ENCODE measurements around the gene EBI3.

EBI3 gene

DNA sequence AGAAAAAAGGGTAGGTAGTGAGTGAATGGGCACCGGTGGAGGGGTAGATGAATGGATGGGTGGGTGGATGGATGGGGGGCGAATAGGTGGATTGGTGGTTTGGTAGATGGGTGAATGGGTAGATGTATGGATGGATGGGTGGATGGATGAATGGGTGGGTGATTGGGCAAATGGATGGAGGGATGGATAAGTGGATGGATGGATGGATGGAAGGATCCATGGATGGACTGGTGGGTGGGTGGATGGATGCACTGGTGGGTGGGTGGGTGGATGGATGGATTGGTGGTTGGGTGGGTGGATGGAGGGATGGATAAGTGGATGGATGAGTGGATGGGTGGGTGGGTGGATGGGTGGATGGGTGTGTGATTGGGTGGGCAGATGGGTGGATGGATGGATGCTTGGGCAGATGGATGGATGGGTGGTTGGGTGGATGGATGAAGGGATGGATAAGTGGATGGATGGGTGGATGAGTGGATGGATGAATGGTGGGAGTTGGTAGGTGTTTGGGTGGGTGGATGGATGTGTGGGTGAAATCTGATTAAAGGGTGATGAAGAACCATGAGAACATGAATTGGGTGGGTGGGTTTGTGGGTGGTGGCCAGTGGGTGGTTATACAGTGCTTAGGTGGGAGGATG is 44.5 kb upstream of the EBI3 start:
- TF ChIP-seq SIN3A (IDR thresholded peaks at IDR 0.05; ENCODE audit: borderline replicate concordance, insufficient read depth, low read length) (no peak), TAF1 (IDR thresholded peaks at IDR 0.05; ENCODE audit: borderline replicate concordance, insufficient read depth, low read length) (no peak)
- TF ChIP-seq, protein P1, sequence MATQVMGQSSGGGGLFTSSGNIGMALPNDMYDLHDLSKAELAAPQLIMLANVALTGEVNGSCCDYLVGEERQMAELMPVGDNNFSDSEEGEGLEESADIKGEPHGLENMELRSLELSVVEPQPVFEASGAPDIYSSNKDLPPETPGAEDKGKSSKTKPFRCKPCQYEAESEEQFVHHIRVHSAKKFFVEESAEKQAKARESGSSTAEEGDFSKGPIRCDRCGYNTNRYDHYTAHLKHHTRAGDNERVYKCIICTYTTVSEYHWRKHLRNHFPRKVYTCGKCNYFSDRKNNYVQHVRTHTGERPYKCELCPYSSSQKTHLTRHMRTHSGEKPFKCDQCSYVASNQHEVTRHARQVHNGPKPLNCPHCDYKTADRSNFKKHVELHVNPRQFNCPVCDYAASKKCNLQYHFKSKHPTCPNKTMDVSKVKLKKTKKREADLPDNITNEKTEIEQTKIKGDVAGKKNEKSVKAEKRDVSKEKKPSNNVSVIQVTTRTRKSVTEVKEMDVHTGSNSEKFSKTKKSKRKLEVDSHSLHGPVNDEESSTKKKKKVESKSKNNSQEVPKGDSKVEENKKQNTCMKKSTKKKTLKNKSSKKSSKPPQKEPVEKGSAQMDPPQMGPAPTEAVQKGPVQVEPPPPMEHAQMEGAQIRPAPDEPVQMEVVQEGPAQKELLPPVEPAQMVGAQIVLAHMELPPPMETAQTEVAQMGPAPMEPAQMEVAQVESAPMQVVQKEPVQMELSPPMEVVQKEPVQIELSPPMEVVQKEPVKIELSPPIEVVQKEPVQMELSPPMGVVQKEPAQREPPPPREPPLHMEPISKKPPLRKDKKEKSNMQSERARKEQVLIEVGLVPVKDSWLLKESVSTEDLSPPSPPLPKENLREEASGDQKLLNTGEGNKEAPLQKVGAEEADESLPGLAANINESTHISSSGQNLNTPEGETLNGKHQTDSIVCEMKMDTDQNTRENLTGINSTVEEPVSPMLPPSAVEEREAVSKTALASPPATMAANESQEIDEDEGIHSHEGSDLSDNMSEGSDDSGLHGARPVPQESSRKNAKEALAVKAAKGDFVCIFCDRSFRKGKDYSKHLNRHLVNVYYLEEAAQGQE (IDR thresholded peaks at IDR 0.05; ENCODE audit: insufficient read depth in 1 of 2, low read depth in 2 of 2, low read length in 2 of 2), result no peak

DNA sequence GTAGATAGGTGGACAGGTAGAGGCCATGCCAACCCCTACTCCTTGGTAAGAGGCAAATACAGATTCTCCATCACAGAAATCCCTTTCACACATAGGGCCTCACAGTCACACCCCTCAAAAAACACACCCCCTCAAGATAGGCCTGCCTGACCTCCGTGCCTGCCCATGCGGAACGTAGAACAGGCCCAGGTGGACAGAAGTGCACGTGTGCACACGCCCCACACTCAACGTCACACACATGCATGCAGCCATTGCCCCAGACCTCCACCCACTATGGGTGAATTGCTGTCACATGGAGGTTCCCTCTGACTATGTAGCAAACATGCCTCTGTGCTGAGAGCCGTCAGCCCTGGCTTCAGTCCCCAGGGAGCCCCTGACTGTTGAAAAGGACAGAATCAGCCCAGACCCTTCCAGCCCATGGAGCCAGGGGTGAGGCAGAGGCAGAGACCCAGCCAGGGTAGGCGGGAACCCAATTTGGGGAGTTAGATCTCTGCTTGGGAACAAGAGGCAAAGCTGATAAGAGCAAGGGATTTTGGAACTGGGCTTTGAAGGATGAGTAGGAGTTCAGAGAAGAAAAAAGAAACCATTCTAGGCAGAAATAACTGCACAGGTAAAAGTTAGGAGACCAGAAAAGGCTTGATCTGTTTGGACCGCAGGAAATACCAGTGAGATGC is 43.8 kb upstream of the EBI3 start:
- TF ChIP-seq POLR2AphosphoS5 (IDR thresholded peaks at IDR 0.05; ENCODE audit: low read depth, low read length) (no peak), FOXP2 (optimal IDR thresholded peaks at IDR 0.05; ENCODE audit: borderline replicate concordance, extremely low read depth, extremely low read length, insufficient read depth) (no peak), SIN3A (IDR thresholded peaks at IDR 0.05; ENCODE audit: borderline replicate concordance, insufficient read depth, low read length) (no peak), TAF1 (IDR thresholded peaks at IDR 0.05; ENCODE audit: borderline replicate concordance, insufficient read depth, low read length) (no peak)
- TF ChIP-seq, protein P1 (IDR thresholded peaks at IDR 0.05; ENCODE audit: insufficient read depth in 1 of 2, low read depth in 2 of 2, low read length in 2 of 2), result no peak

DNA sequence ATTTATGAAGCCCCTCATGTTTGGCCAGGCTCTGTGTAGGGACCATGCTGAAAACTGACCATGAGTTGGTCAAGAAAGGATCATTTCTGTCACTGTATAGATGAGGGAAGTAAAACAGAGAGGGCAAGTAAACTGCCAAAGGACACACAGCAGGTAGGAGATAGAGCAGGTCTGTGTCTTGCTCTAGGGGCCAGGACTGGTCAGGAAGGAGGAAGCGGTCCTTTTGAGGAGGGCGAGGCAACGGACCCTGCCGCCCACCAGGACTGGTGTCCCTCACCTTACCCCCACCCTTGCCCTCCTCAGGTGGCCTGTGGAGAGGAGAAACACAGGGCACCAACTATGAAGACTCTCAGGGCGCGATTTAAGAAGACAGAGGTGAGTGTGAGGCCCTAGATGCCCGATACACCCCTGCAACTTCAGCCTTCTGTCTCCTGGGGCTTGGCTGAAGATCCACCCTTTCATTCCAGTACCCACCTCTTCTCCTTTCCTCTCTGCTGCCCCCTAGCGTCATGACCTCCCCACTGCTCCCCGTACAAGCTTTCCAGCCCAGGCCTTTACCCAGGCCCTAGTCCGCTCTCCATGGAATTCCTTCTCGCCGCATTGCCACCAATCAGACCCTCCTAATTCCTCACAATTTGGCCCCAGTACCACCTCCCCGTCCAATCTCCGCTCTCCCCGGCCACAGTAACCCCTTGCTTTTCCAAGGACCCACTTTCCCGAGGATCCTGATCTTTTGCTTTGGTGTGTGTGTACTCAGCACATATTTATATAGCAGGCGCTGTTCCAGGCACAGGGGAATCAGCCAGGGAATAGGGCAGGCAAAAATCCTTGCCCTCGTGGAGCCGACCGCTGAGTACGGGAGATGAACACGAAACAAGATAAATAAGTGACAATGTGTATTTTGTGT is 43.0 kb upstream of the EBI3 start:
- TF ChIP-seq POLR2AphosphoS5 (IDR thresholded peaks at IDR 0.05; ENCODE audit: low read depth, low read length) (no peak), SIN3A (IDR thresholded peaks at IDR 0.05; ENCODE audit: borderline replicate concordance, insufficient read depth, low read length) (no peak), FOXP2 (optimal IDR thresholded peaks at IDR 0.05; ENCODE audit: borderline replicate concordance, extremely low read depth, extremely low read length, insufficient read depth) (no peak)
- TF ChIP-seq, protein P1 (IDR thresholded peaks at IDR 0.05; ENCODE audit: insufficient read depth in 1 of 2, low read depth in 2 of 2, low read length in 2 of 2), result no peak

DNA sequence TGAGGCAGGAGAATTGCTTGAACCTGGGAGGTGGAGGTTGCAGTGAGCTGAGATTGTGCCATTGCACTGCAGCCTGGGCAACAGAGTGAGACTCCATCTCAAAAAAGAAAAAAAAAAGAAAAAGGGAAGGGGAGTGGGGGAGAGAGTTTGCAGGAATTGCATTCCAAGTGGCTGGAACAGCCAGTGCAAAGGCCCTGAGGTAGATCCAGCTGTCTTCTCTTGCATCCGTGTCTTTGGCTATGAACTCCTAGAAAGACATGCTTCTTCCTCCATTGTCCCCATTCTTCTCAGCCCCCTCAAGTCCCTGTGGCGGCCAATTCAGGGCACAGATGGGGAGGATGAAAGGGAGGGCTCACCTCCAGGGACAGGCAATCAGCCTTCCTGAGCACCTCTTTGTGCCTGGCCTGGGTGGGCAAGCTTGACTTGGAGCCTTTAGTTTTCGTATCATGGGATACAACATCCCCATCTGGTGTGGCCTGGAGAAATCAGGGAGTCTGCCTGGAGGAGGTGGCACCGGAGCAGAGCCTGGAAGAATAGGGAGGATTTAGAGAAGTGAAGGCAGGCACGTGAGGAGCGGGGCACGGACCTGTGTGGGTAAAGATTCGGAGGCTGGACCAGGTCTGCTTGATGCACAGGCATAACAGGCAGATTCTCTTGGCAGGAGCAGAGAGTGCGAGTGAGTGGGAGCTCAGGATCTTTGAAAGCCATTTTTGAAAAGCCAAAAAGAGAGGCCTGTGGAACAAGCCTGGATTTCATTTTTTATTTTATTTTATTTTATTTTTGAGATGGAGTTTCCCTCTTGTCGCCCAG is 41.8 kb upstream of the EBI3 start:
- TF ChIP-seq TAF1 (IDR thresholded peaks at IDR 0.05; ENCODE audit: borderline replicate concordance, insufficient read depth, low read length), result no peak
- TF ChIP-seq FOXP2 (optimal IDR thresholded peaks at IDR 0.05; ENCODE audit: borderline replicate concordance, extremely low read depth, extremely low read length, insufficient read depth), result no peak
- TF ChIP-seq, protein P1 (IDR thresholded peaks at IDR 0.05; ENCODE audit: insufficient read depth in 1 of 2, low read depth in 2 of 2, low read length in 2 of 2), result no peak
- TF ChIP-seq POLR2AphosphoS5 (IDR thresholded peaks at IDR 0.05; ENCODE audit: low read depth, low read length), result no peak
- TF ChIP-seq SIN3A (IDR thresholded peaks at IDR 0.05; ENCODE audit: borderline replicate concordance, insufficient read depth, low read length), result no peak

Data from PFSK-1 (cell line).